Fibroblast of lung (primary cell): ENCODE results near the gene RBFOX1. TPM values are rescaled to one million over a fixed set of nuclear protein-coding genes. Genes with fewer than 3 reads are reported as not detected.

Source experiments
- DNase-seq, 2 donors: peaks; one replicate each; pipeline versions ENCODE4 v3.0.0 to v3.0.0-alpha.2; 2010; ENCODE audit warnings: low read depth in 2 of 2
- H2AFZ ChIP-seq: 2 replicates; pipeline ENCODE4 v1.5.1; 2012; ENCODE audit warnings: low read length, control low read depth, inconsistent platforms
- H3K27ac ChIP-seq: 2 replicates; pipeline ENCODE4 v1.5.1; 2011; ENCODE audit warnings: low read length, control low read depth; ENCODE audit not compliant: insufficient read depth
- H3K27me3 ChIP-seq: 2 replicates; pipeline ENCODE4 v1.5.1; 2011; ENCODE audit warnings: mild to moderate bottlenecking, low read length; ENCODE audit not compliant: control insufficient read depth, insufficient read depth
- H3K36me3 ChIP-seq: 2 replicates; pipeline ENCODE4 v1.5.1; 2011; ENCODE audit warnings: low read length; ENCODE audit not compliant: control insufficient read depth, insufficient read depth
- H3K4me1 ChIP-seq: 2 replicates; pipeline ENCODE4 v1.5.1; 2011; ENCODE audit warnings: low read length; ENCODE audit not compliant: control insufficient read depth, insufficient read depth; ENCODE audit errors: extremely low read depth
- H3K4me2 ChIP-seq: 2 replicates; pipeline ENCODE4 v1.5.1; 2011; ENCODE audit warnings: low read length, control low read depth; ENCODE audit not compliant: insufficient read depth; ENCODE audit errors: extremely low read depth
- H3K4me3 ChIP-seq, 4 experiments: fragments of 200-600 bp in 1 of 4; sonication (generic) in 1 of 4; replicated peaks in 1 of 4; 2 replicates each; pipeline ENCODE4 v1.5.1; 2011 to 2016; ENCODE audit warnings: low read length in 4 of 4, low read depth in 3 of 4, mild to moderate bottlenecking in 3 of 4, control low read depth in 2 of 4, inconsistent platforms in 1 of 4, mixed read lengths in 1 of 4; ENCODE audit not compliant: insufficient read depth in 1 of 4; ENCODE audit errors: control extremely low read depth in 1 of 4
- H3K79me2 ChIP-seq: 2 replicates; pipeline ENCODE4 v1.5.1; 2012; ENCODE audit warnings: mild to moderate bottlenecking, low read length, inconsistent platforms; ENCODE audit not compliant: control insufficient read depth, insufficient read depth
- H3K9ac ChIP-seq: 2 replicates; pipeline ENCODE4 v1.5.1; 2011; ENCODE audit warnings: mild to moderate bottlenecking, low read length, control low read depth; ENCODE audit not compliant: insufficient read depth
- H3K9me3 ChIP-seq: 2 replicates; pipeline ENCODE4 v1.5.1; 2012; ENCODE audit warnings: low read depth, low read length; ENCODE audit not compliant: control insufficient read depth, insufficient read depth
- H4K20me1 ChIP-seq: 2 replicates; pipeline ENCODE4 v1.5.1; 2011; ENCODE audit warnings: low read length; ENCODE audit not compliant: control insufficient read depth, insufficient read depth; ENCODE audit errors: extremely low read depth
- CTCF ChIP-seq, 2 donors: IDR thresholded peaks in 1 of 2; conservative IDR thresholded peaks in 1 of 2; 1 replicate in 1 of 2; 2 replicates in 1 of 2; pipeline ENCODE4 v1.5.1; 2011 to 2012; ENCODE audit warnings: low read length in 2 of 2, control low read depth in 1 of 2, inconsistent platforms in 1 of 2, low read depth in 1 of 2, mild to moderate bottlenecking in 1 of 2
- EZH2 ChIP-seq: IDR thresholded peaks from 2 replicates; pipeline ENCODE4 v1.5.1; 2012; ENCODE audit warnings: low read length, control low read depth, mild to moderate bottlenecking; ENCODE audit errors: missing control alignments
- polyA plus RNA-seq, 2 donors: library from polyadenylated mRNA; depleted of rRNA in 1 of 2; stranded (reverse) in 1 of 2; unstranded in 1 of 2; fragments of >200 nt; gene quantifications; 2 replicates each; pipeline ENCODE4 v1.2.1, GENCODE V29; 2011 to 2012; ENCODE audit warnings: missing spikeins in 1 of 2
- total RNA-seq: library from RNA; depleted of rRNA; stranded (reverse); fragments of >200 nt; gene quantifications from 2 replicates; pipeline ENCODE4 v1.2.1, GENCODE V29; 2014

Gene RBFOX1
- total and polyA plus RNA-seq, 2 donors (not counting 1 experiment from before 2014, with no cell fraction given): not detected

DNA sequence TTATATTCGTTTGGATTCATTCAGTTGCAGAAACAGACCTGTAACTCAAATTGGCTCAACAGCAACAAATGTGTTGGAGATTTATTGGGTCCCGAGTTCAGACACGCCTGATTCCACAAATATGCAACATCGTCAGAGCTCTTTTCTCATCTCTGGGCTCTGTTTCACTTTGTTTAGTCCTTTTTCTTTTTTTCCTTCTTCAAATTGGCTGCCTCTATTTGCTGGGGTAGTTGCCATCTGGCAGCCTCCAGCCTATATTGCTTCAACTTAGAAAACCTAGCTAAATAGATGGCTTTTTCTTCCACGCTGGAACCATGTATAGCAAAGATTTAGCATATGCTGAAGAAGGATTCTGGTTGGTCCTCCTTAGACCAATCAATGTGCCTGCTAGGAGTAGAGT is 398.5 kb downstream of the RBFOX1 start:
- Histone ChIP-seq H4K20me1 (no peaks in the 10 kb centered on the region), H3K4me1 (no peaks in the 10 kb centered on the region), H3K9me3 (no peaks in the 10 kb centered on the region), H3K27ac (no peak overlapping the region), H2AFZ (no peak overlapping the region), H3K27me3 (no peaks in the 10 kb centered on the region), H3K4me3 (no peak overlapping the region), H3K9ac (no peak overlapping the region), H3K79me2 (no peaks in the 10 kb centered on the region), H3K4me2 (no peak overlapping the region), H3K36me3 (no peaks in the 10 kb centered on the region)
- TF ChIP-seq CTCF (conservative IDR thresholded peaks at IDR 0.05 in 1 of 2, IDR thresholded peaks at IDR 0.05 in 1 of 2; ENCODE audit: low read depth in 1 of 2, low read length in 2 of 2) (no peak), EZH2 (no peak)
- DNase-seq: no peak

DNA sequence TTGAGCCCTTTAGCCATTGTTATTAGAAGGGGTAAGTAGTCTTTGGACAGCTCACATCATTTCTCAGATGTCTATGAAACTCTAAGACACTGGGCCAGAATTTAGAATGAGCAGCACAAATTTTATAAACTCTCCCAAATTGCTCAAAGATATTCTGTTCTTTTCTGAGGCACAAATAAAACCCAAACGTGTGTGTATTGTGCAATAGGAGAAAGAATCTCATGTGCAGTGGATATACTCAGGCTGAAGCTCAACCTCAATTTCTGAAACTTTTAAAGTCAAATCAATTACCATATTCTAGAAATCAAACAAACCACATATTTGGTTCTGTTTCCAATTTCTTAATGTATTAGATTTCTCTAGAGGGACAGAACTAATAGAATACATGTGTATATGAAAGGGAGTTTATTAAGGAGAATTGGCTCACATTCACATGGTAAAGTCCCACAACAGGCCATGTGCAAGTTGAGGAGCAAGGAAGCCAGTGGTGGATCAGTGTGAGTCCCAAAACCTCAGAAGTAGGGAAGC is 403.6 kb downstream of the RBFOX1 start:
- DNase-seq: no peak
- H3K27ac ChIP-seq: no peak overlapping the region
- no peak overlapping the region for H3K4me2 ChIP-seq
- no peak for TF ChIP-seq CTCF (conservative IDR thresholded peaks at IDR 0.05 in 1 of 2, IDR thresholded peaks at IDR 0.05 in 1 of 2; ENCODE audit: low read depth in 1 of 2, low read length in 2 of 2)
- TF ChIP-seq EZH2: no peak
- no peaks in the 10 kb centered on the region for H3K79me2 ChIP-seq
- H3K27me3 ChIP-seq: no peaks in the 10 kb centered on the region
- no peaks in the 10 kb centered on the region for H3K9me3 ChIP-seq
- no peak overlapping the region for H3K4me3 ChIP-seq
- no peak overlapping the region for H3K9ac ChIP-seq
- H3K36me3 ChIP-seq: no peaks in the 10 kb centered on the region
- H2AFZ ChIP-seq: no peak overlapping the region
- H4K20me1 ChIP-seq: no peaks in the 10 kb centered on the region
- H3K4me1 ChIP-seq: no peaks in the 10 kb centered on the region

DNA sequence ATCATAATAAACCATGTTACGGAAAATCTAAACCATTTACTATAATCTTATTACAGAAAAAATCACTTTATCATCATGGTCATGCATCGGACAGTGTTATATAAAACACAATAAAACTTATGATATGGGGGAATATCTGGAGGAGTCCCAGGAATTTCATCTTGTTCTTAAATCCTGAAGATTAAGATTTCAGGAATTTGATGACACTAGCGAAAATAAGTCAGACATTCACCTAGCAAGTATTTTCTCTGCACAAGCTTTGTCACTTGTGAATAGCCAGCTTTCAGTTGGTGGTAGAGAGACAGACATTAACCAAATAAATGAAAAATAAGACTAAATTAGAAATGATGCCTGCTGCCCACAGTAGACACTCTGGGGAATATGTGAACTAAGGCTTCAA is 410.0 kb downstream of the RBFOX1 start:
- Histone ChIP-seq H3K79me2 (no peaks in the 10 kb centered on the region), H4K20me1 (no peaks in the 10 kb centered on the region), H3K9me3 (no peaks in the 10 kb centered on the region), H3K27me3 (no peaks in the 10 kb centered on the region), H3K4me2 (no peak overlapping the region), H3K36me3 (no peaks in the 10 kb centered on the region), H3K4me3 (no peak overlapping the region), H3K4me1 (no peaks in the 10 kb centered on the region), H3K27ac (no peak overlapping the region), H2AFZ (no peak overlapping the region), H3K9ac (no peak overlapping the region)
- DNase-seq: no peak
- no peak for TF ChIP-seq EZH2
- no peak for TF ChIP-seq CTCF (conservative IDR thresholded peaks at IDR 0.05 in 1 of 2, IDR thresholded peaks at IDR 0.05 in 1 of 2; ENCODE audit: low read depth in 1 of 2, low read length in 2 of 2)
